H1 (cell line): Measurements from ENCODE around the gene BCAS3.

Experiments used
- GABPA ChIP-seq: IDR thresholded peaks from 2 replicates; pipeline ENCODE4 v1.6.1; 2011; ENCODE audit warnings: mild to moderate bottlenecking, low read length, moderate library complexity, borderline replicate concordance; ENCODE audit not compliant: insufficient read depth
- RFX5 ChIP-seq: IDR thresholded peaks from 2 replicates; pipeline ENCODE4 v1.6.1; 2011; ENCODE audit warnings: low read depth, low read length, improper control_type of control experiment, borderline replicate concordance
- SP1 ChIP-seq: IDR thresholded peaks from 2 replicates; pipeline ENCODE4 v1.6.1; 2011; ENCODE audit warnings: low read depth, low read length
- TF ChIP-seq, protein P1 (sequence below), 3 experiments: IDR thresholded peaks; 1 replicate in 2 of 3; 2 replicates in 1 of 3; pipeline versions ENCODE4 v1.5.1 to v1.6.1; 2011; ENCODE audit warnings: low read length in 3 of 3, mild to moderate bottlenecking in 3 of 3, inconsistent platforms in 2 of 3, low read depth in 1 of 3, moderate library complexity in 1 of 3; ENCODE audit not compliant: insufficient read depth in 1 of 3; ENCODE audit errors: control extremely low read depth in 1 of 3

DNA sequence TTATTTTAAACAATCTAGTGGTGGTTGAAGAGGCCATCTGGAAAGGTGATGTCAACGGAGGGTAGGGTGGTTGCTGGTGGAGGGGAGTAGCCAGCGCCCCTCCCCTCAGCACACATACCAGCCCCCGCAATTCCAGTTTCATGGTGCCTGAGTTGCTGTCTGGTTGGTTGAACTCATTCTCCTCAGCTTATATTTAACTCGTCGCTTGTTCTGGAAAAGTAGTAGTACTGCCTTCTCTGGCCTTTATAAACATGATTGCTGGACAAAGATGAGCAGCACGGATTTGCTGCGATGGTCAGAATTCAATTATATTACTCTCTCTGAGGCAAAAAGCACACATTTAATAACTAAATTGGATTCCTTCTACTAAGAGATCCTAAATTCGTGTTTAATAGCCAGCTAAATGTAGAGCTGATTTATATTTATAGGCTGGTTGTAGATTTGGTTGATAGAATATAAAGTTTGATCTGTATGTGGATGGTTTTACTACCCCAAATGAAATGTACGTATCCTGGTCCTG is 484.0 kb downstream of the BCAS3 start:
- TF ChIP-seq, protein P1, sequence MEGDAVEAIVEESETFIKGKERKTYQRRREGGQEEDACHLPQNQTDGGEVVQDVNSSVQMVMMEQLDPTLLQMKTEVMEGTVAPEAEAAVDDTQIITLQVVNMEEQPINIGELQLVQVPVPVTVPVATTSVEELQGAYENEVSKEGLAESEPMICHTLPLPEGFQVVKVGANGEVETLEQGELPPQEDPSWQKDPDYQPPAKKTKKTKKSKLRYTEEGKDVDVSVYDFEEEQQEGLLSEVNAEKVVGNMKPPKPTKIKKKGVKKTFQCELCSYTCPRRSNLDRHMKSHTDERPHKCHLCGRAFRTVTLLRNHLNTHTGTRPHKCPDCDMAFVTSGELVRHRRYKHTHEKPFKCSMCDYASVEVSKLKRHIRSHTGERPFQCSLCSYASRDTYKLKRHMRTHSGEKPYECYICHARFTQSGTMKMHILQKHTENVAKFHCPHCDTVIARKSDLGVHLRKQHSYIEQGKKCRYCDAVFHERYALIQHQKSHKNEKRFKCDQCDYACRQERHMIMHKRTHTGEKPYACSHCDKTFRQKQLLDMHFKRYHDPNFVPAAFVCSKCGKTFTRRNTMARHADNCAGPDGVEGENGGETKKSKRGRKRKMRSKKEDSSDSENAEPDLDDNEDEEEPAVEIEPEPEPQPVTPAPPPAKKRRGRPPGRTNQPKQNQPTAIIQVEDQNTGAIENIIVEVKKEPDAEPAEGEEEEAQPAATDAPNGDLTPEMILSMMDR (IDR thresholded peaks at IDR 0.05; ENCODE audit: control extremely low read depth in 1 of 3, insufficient read depth in 1 of 3, low read depth in 1 of 3, low read length in 3 of 3): no peak
- no peak for TF ChIP-seq RFX5
- no peak for TF ChIP-seq SP1
- no peak for TF ChIP-seq GABPA
